BLaER1 treated with 17β-estradiol and CSF1 and Interleukin-3, amounts not matched to agents 10 nM and 100 nM (cell line): ENCODE data around the gene CUL1.

Source experiments
- H3K27ac ChIP-seq, 11 experiments: shearing (Covaris generic); formaldehyde crosslinking; 2 replicates each; pipeline ENCODE4 v1.8.1; 2022
- H3K27me3 ChIP-seq, 11 experiments: shearing (Covaris generic); formaldehyde crosslinking; 2 replicates each; pipeline ENCODE4 v1.8.1; 2022
- H3K36me3 ChIP-seq, 11 experiments: shearing (Covaris generic); formaldehyde crosslinking; 2 replicates each; pipeline ENCODE4 v1.8.1; 2022
- H3K4me1 ChIP-seq, 10 experiments: shearing (Covaris generic); formaldehyde crosslinking; 2 replicates each; pipeline ENCODE4 v1.8.1; 2022
- H3K4me2 ChIP-seq, 11 experiments: shearing (Covaris generic); formaldehyde crosslinking; 2 replicates each; pipeline ENCODE4 v1.8.1; 2022
- H3K4me3 ChIP-seq, 10 experiments: shearing (Covaris generic); formaldehyde crosslinking; 2 replicates each; pipeline ENCODE4 v1.8.1; 2022
- H3K9ac ChIP-seq, 11 experiments: shearing (Covaris generic); formaldehyde crosslinking; 2 replicates each; pipeline ENCODE4 v1.8.1; 2022
- H3K9me3 ChIP-seq, 11 experiments: shearing (Covaris generic); formaldehyde crosslinking; replicated peaks in 1 of 11; 2 replicates each; pipeline ENCODE4 v1.8.1; 2022
- H4K20me1 ChIP-seq, 11 experiments: shearing (Covaris generic); formaldehyde crosslinking; 2 replicates each; pipeline ENCODE4 v1.8.1; 2022
- Cebpa-rat ChIP-seq, 11 experiments: shearing (Covaris generic); IDR thresholded peaks; 2 replicates each; pipeline ENCODE4 v1.8.1; 2022

The CUL1 gene

GRCh38 chr7:148819697-148820360 is 121.1 kb downstream of the CUL1 start:
- Histone ChIP-seq H3K4me2 (0 out of 22 replicates have a peak overlapping the region, but pooled peaks of 1 of the 11 experiments have one; percentile 18), H3K27ac (no peak overlapping the region), H3K36me3 (peaks cover 38 to 98% (median 85%) of the 10 kb centered on the region in 11 experiments), H3K9ac (no peak overlapping the region), H3K4me1 (peaks cover 8 to 28% (median 18%) of the 10 kb centered on the region in 10 experiments; a peak in 18 of 20 replicates), H3K9me3 (no peaks in the 10 kb centered on the region), H3K4me3 (no peak overlapping the region), H4K20me1 (peaks cover 0 to 24% (median 0%) of the 10 kb centered on the region in 11 experiments; a peak in 9 of 22 replicates), H3K27me3 (no peaks in the 10 kb centered on the region)
- no peak for TF ChIP-seq Cebpa-rat (IDR thresholded peaks at IDR 0.05)

DNA sequence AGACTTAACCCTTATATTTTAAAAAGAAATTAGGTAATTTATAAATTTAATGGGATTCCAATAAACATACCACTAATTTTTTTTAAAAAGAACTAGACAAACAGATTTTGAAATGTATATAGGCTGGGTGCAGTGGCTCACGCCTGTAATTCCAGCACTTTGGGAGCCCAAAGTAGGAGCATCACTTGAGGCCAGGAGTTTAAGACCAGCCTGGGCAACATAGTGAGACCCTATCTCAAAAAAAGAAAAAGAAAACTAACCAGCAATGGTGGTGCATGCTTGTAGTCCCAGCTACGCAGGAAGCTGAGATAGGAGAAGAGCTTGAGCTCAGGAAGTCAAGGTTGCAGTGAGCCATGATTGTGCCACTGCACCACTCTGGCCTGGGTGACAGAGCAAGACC is 122.7 kb downstream of the CUL1 start:
- Histone ChIP-seq H3K4me1 (peaks cover 8 to 24% (median 18%) of the 10 kb centered on the region in 10 experiments; a peak in 18 of 20 replicates), H3K27me3 (no peaks in the 10 kb centered on the region), H3K27ac (no peak overlapping the region), H3K36me3 (peaks cover 27 to 98% (median 84%) of the 10 kb centered on the region in 11 experiments), H3K9me3 (no peaks in the 10 kb centered on the region), H4K20me1 (peaks cover 0 to 16% (median 0%) of the 10 kb centered on the region in 11 experiments; a peak in 6 of 22 replicates), H3K9ac (no peak overlapping the region), H3K4me2 (no peak overlapping the region), H3K4me3 (no peak overlapping the region)
- TF ChIP-seq Cebpa-rat (IDR thresholded peaks at IDR 0.05), result no peak

GRCh38 chr7:148824864-148825263 is 126.2 kb downstream of the CUL1 start:
- Histone ChIP-seq H3K27ac (no peak overlapping the region), H3K9ac (no peak overlapping the region), H3K27me3 (no peaks in the 10 kb centered on the region), H3K9me3 (no peaks in the 10 kb centered on the region), H3K36me3 (peaks cover 22 to 98% (median 84%) of the 10 kb centered on the region in 11 experiments), H4K20me1 (peaks cover 0 to 26% (median 0%) of the 10 kb centered on the region in 11 experiments; a peak in 6 of 22 replicates), H3K4me2 (no peak overlapping the region), H3K4me1 (peaks cover 7 to 24% (median 18%) of the 10 kb centered on the region in 10 experiments; a peak in 18 of 20 replicates), H3K4me3 (no peak overlapping the region)
- TF ChIP-seq Cebpa-rat (IDR thresholded peaks at IDR 0.05), result no peak

- Histone ChIP-seq H3K4me1 (peaks cover 2 to 24% (median 18%) of the 10 kb centered on the region in 10 experiments; a peak in 18 of 20 replicates), H4K20me1 (peaks cover 0 to 26% (median 0%) of the 10 kb centered on the region in 11 experiments; a peak in 6 of 22 replicates), H3K27me3 (no peaks in the 10 kb centered on the region), H3K4me3 (no peak overlapping the region), H3K27ac (no peak overlapping the region), H3K4me2 (no peak overlapping the region), H3K36me3 (peaks cover 22 to 98% (median 85%) of the 10 kb centered on the region in 11 experiments), H3K9ac (no peak overlapping the region), H3K9me3 (no peaks in the 10 kb centered on the region)
- no peak for TF ChIP-seq Cebpa-rat (IDR thresholded peaks at IDR 0.05)
Observed at GRCh38 chr7:148825338-148825737, 126.6 kb downstream of the CUL1 start.

- Histone ChIP-seq H3K27me3 (no peaks in the 10 kb centered on the region), H3K4me2 (no peak overlapping the region), H4K20me1 (peaks cover 0 to 45% (median 28%) of the 10 kb centered on the region in 11 experiments; a peak in 11 of 22 replicates), H3K27ac (no peak overlapping the region), H3K4me1 (peaks cover 0 to under 1% (median 0%) of the 10 kb centered on the region in 10 experiments; a peak in 1 of 20 replicates), H3K4me3 (no peak overlapping the region), H3K9me3 (no peaks in the 10 kb centered on the region), H3K9ac (no peak overlapping the region), H3K36me3 (peaks cover 22 to 99% (median 94%) of the 10 kb centered on the region in 11 experiments)
- no peak for TF ChIP-seq Cebpa-rat (IDR thresholded peaks at IDR 0.05)
Observed at GRCh38 chr7:148828965-148829364, 130.3 kb downstream of the CUL1 start.

- Histone ChIP-seq H3K9me3 (peaks cover 0 to 4% (median 0%) of the 10 kb centered on the region in 11 experiments; a peak in 2 of 22 replicates), H3K4me2 (no peak overlapping the region), H3K27ac (no peak overlapping the region), H4K20me1 (peaks cover 0 to 57% (median 47%) of the 10 kb centered on the region in 11 experiments; a peak in 14 of 22 replicates), H3K27me3 (no peaks in the 10 kb centered on the region), H3K9ac (no peak overlapping the region), H3K36me3 (peaks cover 22 to 99% (median 94%) of the 10 kb centered on the region in 11 experiments), H3K4me3 (no peak overlapping the region), H3K4me1 (no peaks in the 10 kb centered on the region)
- TF ChIP-seq Cebpa-rat (IDR thresholded peaks at IDR 0.05), result no peak
Observed at GRCh38 chr7:148830897-148831692, 132.4 kb downstream of the CUL1 start.

DNA sequence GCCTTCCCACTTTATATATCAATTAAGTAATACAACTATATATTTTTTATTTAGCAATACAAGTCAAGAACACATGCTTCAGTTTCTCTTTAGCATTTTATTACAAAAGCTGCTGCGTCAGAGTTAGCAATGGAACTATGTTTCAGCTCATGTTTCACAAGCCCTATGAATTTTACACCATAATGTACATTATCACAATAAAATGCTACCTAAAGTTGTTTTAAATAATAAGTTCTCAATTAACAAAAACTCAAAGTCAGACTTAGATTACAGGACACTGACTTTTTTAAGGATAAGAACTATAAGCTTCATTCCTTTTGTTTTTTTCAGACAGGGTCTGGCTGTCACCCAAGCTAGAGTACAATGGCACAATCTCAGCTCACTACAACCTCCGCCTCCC is 133.1 kb downstream of the CUL1 start:
- Histone ChIP-seq H3K9ac (no peak overlapping the region), H3K27ac (no peak overlapping the region), H3K9me3 (peaks cover 0 to 10% (median 0%) of the 10 kb centered on the region in 11 experiments; a peak in 6 of 22 replicates), H3K4me2 (no peak overlapping the region), H3K27me3 (no peaks in the 10 kb centered on the region), H3K36me3 (peaks cover 17 to 99% (median 94%) of the 10 kb centered on the region in 11 experiments), H4K20me1 (peaks cover 0 to 64% (median 51%) of the 10 kb centered on the region in 11 experiments; a peak in 15 of 22 replicates), H3K4me1 (peaks cover 0 to 5% (median 0%) of the 10 kb centered on the region in 10 experiments; a peak in 3 of 20 replicates), H3K4me3 (no peak overlapping the region)
- TF ChIP-seq Cebpa-rat (IDR thresholded peaks at IDR 0.05), result no peak

GRCh38 chr7:148834605-148835004 is 135.9 kb downstream of the CUL1 start:
- Histone ChIP-seq H3K27ac (no peak overlapping the region), H3K4me3 (no peak overlapping the region), H3K9me3 (peaks cover 0 to 37% (median 20%) of the 10 kb centered on the region in 11 experiments; a peak in 12 of 22 replicates), H3K27me3 (no peaks in the 10 kb centered on the region), H4K20me1 (peaks cover 0 to 75% (median 49%) of the 10 kb centered on the region in 11 experiments; a peak in 15 of 22 replicates), H3K4me2 (no peak overlapping the region), H3K36me3 (peaks cover 0 to 99% (median 85%) of the 10 kb centered on the region in 11 experiments; a peak in 21 of 22 replicates), H3K4me1 (peaks cover 8 to 15% (median 12%) of the 10 kb centered on the region in 10 experiments), H3K9ac (no peak overlapping the region)
- TF ChIP-seq Cebpa-rat (IDR thresholded peaks at IDR 0.05), result no peak
